Measurements from ENCODE around the gene ADM2.
"Not testable (repeated sequence)": the region's sequence is repeated elsewhere in the genome, so short reads cannot be mapped to it uniquely, and the experiment has no call there.

The ADM2 gene

DNA sequence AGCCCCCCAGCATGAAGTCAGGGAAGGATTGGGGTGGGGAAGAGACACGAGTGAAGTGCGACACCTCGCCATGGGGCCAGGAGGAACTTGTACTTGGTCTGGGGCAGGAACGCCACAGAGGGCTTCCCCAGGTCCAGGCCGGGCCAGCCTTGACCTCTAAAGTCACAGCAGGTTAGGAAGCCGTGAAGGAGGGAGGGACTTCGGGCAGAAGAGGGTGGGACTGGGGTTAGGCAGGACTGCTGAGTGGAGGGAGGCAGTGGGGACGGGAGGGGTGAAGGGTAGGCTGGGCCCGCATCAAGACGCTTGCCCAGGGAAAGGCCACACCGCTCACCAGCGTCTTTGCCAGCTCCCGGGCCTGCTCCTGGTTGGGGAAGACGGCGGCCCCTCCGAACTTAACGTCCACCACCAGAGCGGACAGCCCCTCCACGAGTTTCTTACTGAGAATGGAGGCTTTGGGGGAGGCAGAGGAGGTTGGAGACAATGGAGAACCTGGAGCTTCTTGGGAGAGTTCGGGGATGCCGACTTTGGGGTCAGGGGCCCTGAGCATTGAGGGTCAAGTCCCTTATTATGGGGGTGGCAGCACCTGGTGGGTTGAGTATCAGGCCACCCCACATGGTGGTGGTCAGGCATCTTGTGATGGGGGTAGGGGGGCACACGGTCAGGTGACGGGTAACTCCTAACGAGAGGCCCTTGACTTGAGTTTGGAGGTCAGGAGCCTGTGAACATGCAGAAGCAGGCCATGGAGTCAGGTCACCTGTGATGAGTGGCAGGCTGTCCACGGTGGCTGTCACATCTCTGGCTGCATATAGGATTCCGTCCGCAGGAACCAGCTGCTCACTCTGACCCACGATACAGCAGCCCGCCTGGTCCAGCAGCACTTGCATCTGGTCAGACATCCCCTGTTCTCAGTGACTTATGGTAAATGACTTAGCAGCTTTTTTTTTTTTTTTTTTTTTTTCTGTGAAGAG is 45.8 kb downstream of the ADM2 start:
- no peak for DNase-seq

DNA sequence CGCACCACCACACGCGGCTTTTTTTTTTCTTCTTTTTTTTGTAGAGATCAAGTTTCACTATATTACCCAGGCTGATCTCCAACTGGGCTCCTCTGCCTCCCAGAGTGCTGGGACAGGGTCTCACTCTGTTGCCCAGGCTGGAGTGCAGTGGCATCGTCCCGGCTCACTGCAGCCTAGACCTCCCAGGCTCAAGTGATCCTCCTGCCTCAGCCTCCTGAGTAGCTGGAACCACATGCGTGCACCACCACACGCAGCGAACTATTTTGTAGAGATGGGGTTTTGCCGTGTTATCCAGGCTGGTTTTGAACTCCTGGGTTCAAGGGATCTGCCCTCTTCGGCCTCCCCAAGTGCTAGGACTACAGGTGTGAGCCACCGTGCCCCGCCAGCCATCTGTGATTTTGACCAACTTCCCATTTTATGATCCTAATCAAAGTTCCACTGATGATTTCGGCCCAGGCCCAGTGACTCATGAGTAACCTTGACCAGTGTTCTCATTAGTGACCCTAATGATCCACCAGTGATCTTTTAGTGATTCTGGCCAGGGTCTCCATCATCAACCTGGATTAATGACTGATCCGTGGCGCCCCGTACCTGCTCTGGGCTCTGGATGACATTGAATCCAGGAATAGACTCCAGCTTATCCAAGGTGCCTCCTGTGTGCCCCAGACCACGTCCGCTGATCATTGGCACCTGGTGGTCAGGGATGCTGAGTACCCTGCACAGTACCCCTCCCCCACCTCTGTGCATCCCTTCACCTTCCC is 46.8 kb downstream of the ADM2 start:
- no peak for DNase-seq

DNA sequence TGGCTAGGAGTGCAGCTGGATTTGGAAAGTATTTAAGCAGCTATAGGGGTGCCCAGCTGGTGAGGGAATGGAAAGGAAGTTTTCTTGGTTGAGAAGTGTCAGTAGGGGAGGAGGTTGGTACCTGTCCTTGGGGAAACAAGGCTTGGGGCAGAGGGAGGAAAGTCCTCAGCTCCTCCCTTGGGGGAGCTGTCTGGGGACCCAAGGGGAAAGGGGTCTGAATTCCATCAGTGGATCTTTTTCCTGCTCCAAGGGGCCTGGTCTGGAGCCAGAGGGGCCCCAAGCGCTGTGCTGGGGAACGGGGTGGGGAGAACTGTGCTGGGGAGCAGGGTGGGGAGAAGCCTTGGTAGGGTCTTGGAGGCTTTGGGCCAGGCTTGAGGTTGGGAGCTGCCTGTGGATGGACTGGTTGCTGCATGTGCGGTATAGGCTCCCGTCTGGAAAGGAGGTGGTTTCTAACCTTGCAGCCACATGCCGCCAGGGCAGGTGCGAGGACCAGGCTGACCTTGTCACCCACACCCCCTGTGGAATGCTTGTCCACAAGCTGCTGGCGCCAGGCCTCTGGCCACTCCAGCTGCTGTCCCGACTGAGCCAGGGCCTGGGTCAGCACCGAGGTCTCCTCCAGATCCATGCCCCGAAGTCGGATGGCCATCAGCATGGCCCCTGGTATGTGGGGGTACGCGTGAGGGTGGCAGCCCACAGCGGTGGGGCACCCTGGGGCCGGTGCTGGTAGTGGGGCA is 47.5 kb downstream of the ADM2 start:
- DNase-seq, result no peak

DNA sequence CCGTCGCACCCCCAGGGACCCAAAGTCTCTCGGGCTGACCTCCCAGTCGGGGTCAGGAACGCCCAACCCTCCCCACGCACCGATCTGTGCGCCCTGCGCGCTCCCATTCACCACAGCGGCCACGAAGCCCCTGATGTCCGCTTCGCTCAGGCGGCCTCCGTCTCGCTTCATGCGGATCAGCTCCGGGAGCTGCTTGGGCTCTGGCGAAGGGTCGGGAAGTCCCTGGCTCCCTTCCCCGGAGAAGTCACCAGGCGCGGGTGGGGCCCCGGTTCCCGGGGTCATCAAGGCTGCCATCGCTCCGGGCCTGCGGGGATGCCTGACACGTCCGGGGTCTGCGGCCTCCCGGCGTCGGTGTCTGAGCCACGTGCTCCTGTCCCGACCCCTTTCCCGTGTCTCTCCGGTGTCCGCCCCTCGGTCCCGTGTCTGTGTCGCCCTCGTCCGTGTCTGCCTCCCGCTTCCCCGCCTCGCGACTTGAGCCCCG is 48.1 kb downstream of the ADM2 start:
- DNase-seq, result no peak

DNA sequence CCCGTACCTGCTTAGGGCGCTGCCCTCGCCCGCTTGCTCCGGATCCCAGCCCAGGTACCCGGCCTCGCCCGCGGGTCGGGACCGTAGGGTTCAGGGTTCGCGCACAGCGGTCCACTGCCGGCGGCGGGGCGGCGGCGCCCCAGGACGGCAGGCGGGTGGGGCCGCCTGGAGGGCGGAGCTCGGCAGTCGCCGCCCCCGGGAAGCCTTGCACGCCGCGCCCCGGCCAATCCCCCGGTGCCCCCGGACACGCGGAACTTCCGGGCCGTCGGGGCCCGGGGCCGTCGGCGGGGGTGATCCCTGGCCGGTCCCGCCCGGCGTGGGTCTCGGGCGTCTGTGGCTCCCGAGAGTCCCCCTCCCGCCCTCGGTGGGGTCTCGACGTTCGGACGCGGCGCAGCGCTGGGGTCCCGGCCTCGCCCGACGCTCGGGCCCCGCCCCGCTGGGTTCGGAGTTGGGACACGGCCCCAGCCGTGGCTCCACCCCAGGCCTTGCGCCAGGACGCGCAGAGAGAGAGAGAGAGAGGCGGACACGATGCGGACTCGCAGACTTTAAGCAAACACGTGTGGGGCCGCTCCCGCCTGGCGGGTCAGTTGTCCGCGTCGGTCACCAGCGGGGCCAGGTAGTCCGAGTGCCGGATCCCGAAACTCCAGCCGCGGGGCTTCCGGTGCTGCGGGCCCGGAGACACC is 48.7 kb downstream of the ADM2 start, which contains the start of gene TYMP:
TSS of gene TYMP (minus strand) at position 116 of the 683 bp plus-strand sequence. CDS start 303 bp downstream, outside the sequence.
- no peak for DNase-seq

DNA sequence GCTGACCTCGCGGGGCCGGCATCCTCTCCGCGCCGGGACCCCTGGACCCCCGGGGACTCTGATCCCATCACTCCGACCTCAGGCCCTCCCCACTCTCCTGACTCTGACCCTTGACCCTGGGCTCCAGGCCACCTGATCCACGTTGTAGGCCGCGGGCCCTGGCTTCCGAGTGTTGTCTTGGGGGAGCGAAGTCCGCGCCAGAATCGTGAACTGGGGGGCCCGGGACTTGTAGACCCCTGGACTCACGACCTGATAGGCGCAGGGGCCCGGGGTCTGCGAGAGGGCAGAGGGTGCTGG is 49.2 kb downstream of the ADM2 start:
- no peak for DNase-seq

DNA sequence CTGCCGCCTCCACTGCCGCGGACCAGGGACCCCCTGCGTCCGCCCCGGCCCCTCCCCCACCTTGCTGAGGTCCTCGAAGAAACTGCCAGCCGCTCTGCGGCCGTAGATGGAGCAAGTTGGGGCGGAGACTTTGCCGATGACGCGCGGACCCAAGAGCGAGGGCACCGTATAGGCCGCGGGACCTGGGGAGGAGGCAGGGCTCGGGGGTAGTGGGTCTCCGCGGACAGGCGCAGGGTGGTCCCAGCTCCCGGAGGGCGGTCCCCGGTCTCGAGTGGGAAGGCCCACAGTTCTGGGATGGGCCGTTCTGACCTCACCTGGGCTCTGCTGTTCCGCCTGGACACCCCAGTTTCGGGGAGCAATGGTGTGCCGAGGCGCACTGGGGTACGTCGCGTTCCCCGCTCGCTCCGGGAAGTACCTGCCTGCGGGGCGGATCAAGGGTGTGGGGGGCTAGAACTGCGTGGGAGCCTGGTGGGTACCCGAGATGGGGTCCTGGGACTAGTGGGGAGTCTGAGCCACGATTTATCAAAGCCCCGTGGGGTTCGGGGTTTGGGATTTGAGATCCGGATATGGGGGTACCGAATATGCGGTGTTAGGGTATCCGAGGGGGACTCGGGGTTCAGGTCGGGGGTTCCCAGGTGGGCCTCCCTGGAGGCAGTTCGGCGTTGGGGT is 49.7 kb downstream of the ADM2 start:
- DNase-seq, result no peak

DNA sequence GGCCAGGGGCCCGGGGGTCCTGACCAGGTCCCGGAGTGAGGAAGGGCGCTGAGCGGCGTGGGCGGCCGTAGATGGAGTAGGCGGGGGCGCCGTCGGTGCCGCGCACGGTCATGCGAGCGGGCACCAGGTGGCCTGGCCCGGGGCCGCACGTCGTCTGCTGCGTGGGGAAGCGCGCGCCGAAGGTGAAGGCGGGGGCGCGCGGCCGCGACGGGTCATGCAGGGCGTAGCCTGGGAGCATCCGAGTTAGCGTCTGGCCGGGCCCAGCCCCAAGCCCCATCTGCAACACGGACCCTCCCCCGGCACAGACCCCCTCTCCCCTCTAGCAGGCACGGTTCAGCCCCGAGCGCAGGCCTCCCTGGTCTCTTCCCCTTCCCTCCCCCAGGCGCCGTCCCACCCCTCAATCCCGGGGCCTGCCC is 50.2 kb downstream of the ADM2 start:
- no peak for DNase-seq

DNA sequence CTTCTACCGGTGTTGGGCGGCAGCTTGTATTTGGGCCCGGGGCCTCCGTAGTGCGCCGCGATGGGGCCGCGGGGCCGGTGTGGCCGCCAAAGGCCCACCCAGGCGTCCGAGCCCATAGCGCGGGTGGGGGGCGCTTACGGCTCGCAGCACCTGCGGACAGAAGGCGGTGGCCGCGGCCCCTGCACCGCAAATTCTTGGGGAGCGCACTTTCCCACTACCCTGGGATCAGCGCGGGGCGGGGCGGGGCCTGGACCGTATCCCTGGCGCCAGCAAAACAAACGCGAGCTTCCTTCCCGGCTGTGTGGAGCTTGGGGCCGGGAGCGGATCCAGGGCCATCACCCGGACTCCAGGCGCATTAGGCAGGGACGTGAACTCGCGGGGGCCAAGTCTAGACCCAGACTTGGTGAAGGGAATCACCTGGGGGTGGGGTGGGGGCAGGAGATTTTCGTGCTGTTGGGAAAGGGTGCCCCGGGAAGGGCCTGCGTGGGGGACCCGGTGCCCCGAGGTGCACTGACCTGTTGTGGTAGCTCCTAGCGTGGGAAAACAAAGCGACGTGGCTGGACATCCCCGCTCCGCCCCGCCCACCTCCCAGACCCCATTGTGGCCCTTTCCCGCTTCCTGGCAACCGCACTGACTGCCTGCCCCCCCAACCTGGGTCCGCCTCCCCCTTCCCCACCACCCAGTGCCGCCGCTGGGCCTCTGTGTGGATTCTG is 50.8 kb downstream of the ADM2 start:
- DNase-seq, result no peak

DNA sequence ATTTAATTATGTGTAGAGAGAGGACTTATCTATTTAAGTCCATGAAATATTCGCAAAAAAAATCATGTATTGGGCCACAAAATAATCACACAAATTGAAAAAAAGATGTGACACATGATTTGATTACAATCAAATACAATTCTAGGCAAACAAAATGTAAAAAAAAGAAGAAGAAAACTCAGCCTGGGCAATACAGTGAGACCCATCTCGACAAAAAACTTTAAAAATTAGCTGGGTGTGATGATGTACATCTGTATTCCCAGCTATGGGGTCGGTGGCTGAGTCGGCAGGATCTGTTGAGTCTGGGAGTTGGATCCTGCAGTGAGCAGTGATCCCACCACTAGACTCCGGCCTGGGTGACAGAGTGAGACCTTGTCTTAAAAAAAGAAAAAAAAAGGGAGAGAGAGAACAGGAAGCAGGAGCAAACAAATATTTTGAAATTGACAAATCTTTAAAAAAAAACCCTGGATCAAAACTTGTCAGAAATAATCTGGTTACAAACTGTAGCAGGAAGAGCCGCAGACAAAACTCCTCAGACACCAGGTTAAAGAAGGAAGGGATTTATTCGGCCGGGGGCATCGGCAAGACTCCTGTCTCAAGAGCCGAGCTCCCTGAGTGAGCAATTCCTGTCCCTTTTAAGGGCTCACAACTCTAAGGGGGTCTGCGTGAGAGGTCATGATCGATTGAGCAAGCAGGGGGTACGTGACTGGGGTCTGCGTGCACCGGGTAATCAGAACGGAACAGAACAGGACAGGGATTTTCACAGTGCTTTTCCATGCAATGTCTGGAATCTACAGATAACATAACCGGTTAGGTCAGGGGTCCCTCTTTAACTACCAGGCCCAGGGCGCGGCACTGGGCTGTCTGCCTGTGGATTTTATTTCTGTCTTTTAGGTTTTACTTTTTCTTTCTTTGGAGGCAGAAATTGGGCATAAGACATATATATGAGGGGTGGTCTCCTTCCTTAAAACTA is 51.8 kb downstream of the ADM2 start:
- DNase-seq, result no peak

DNA sequence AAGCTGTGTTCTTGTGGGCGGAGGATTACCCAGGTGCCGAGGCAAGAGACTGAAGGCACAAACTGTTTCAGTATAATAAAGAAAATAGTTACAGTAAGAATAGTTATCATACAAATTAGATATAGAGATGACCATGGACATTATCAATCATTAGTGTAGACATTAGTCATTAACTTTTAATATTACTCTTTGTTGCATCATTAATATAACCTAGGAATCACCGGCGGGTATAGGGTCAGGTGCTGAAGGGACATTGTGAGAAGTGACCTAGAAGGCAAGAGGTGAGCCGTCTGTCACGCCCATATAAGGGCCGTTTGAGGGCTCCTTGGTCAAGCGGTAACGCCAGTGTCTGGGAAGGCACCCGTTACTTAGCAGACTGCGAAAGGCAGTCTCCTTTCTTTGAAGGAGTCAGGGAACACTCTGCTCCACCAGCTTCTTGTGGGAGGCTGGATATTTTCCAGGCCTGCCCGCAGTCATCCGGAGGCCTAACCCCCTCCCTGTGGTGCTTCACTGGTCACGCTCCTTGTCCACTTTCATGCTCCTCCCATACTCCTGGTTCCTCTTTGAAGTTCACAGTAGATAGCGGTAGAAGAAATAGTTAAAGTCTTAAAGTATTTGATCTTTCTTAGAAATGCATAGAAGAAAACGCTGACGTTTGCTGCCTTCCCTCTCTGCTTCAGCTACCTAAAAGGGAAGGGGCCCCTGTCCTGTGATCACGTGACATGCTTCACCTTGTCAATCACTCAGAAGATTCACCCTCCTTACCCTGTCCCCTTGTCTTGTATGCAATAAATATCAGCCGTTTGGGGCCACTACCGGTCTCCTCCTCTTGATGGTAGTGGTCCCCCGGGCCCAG is 52.7 kb downstream of the ADM2 start:
- not testable (repeated sequence) for DNase-seq

DNA sequence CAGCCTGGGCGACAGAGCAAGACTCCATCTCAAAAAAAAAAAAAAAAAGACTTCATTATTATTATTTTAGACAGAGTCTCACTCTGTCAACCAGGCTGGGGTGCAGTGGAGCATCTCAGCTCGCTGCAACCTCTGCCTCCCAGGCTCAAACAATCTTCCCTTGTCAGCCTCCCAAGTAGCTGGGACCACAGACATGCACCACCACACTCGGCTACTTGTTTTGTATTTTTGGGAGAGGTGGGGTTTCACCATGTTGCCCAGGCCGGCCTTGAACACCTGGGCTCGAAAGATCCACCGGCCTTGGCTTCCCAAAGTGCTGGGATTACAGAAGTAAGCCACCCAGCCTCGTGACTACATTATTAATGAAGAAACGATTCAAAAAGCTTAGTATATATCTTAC is 53.8 kb downstream of the ADM2 start:
- DNase-seq, result no peak
